Osteoblast (primary cell): ENCODE data around the gene ZNHIT1. TPM values are rescaled to one million over a fixed set of nuclear protein-coding genes. Genes with fewer than 3 reads are reported as not detected.

Source experiments
- DNase-seq: peaks from one replicate; pipeline ENCODE4 v3.0.0; 2011; ENCODE audit warnings: low spot score, mixed read lengths; ENCODE audit not compliant: insufficient read length; ENCODE audit errors: missing footprints
- H2AFZ ChIP-seq: 2 replicates; pipeline ENCODE4 v1.6.0; 2011; ENCODE audit warnings: mild to moderate bottlenecking, low read length
- H3K27ac ChIP-seq: 2 replicates; pipeline ENCODE4 v1.5.1; 2011; ENCODE audit warnings: mild to moderate bottlenecking, low read depth, low read length, moderate library complexity
- H3K27me3 ChIP-seq: 2 replicates; pipeline ENCODE4 v1.6.0; 2012; ENCODE audit warnings: mild to moderate bottlenecking, control low read depth, inconsistent platforms, low read length, moderate library complexity; ENCODE audit not compliant: insufficient read depth
- H3K36me3 ChIP-seq: 2 replicates; pipeline ENCODE4 v1.5.1; 2011; ENCODE audit warnings: mild to moderate bottlenecking, low read length, control low read depth, moderate library complexity; ENCODE audit not compliant: insufficient read depth
- H3K4me1 ChIP-seq: 2 replicates; pipeline ENCODE4 v1.5.1; 2011; ENCODE audit warnings: mild to moderate bottlenecking, low read length, control low read depth, moderate library complexity; ENCODE audit not compliant: insufficient read depth
- H3K4me2 ChIP-seq: 2 replicates; pipeline ENCODE4 v1.6.0; 2011; ENCODE audit warnings: mild to moderate bottlenecking, low read length; ENCODE audit not compliant: insufficient read depth
- H3K4me3 ChIP-seq: fragments of 200-600 bp; sonication (generic); 3 replicates; pipeline ENCODE4 v1.5.1; 2012; ENCODE audit warnings: mild to moderate bottlenecking, low read length, inconsistent platforms; ENCODE audit not compliant: insufficient read depth
- H3K79me2 ChIP-seq: 2 replicates; pipeline ENCODE4 v1.6.0; 2012; ENCODE audit warnings: mild to moderate bottlenecking, low read length, control low read depth, inconsistent platforms; ENCODE audit not compliant: insufficient read depth
- H3K9me3 ChIP-seq: 2 replicates; pipeline ENCODE4 v1.5.1; 2011; ENCODE audit warnings: low read depth, low read length, control low read depth
- H4K20me1 ChIP-seq: 2 replicates; pipeline ENCODE4 v1.6.0; 2012; ENCODE audit warnings: mild to moderate bottlenecking, low read length, control low read depth; ENCODE audit not compliant: insufficient read depth
- total RNA-seq: library from RNA; depleted of rRNA; stranded (reverse); fragments of >200 nt; gene quantifications from 2 replicates; pipeline ENCODE4 v1.2.3, GENCODE V29; 2012
- TF ChIP-seq, protein P1 (sequence below): IDR thresholded peaks from 2 replicates; pipeline ENCODE4 v1.5.1; 2011; ENCODE audit warnings: mild to moderate bottlenecking, low read depth, low read length, moderate library complexity; ENCODE audit errors: extremely low read depth

The ZNHIT1 gene
- 64.4 and 66.0 TPM in 2 replicates for total RNA-seq

DNA sequence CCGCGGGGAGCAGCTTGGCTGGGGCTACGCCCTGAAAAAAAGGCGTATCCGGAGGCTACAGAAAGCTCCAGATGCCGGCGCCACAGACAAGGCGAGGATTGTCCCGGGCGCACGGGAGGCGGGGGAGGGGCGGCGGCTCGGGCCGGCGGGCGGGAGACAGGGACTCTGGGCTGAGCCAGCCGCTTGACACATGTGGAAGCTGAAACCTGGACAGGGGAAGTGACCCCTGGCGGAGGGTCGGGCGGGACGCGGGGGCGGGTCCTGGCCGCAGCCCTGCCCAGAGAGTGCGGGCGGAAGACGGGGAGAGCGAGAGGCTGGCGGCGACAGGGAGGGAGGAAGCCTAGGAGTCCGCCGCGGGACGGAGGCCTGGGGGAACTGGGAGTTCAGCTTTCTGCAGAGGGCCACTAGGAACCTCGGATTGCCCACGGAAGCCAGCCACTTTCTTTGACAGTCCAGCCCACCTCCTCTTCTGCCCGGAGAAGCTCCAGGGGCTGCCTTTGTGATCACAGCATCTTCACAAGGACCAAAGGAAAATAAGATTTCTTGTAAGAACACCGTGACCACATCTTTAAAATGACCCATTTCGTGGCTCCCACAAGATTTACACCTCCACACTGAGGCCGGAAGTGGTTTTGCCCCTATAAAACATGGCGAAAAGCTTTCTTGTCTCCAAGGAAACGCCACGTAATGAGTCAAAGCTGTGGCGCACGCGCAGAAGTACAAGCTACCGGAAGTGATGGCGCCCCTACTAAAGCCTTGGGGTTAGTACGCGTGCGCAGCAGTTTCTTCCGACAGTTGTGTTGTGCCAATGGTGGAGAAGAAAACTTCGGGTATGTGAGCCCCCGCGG, at the start of gene ZNHIT1, which contains the start of gene PLOD3:
Gene ZNHIT1 (plus strand): TSS at position 778 of the 848 bp plus-strand sequence. CDS start 31 bp downstream, at position 809.
Gene PLOD3 (minus strand): TSS at position 194 of the 848 bp plus-strand sequence. CDS start 307 bp downstream, outside the sequence.
- Histone ChIP-seq H3K4me2 (peak within 1 kb of the TSS; percentile 91), H2AFZ (peak within 1 kb of the TSS; percentile 84), H3K27ac (peak within 1 kb of the TSS; percentile 75), H3K36me3 (peaks cover 11% of the 10 kb centered on the region), H3K4me1 (peaks cover 16% of the 10 kb centered on the region), H3K4me3 (peak within 1 kb of the TSS; percentile 89), H3K9me3 (no peaks in the 10 kb centered on the region), H3K27me3 (no peaks in the 10 kb centered on the region), H4K20me1 (peaks cover 4% of the 10 kb centered on the region), H3K79me2 (peaks cover 68% of the 10 kb centered on the region)
- TF ChIP-seq, protein P1, sequence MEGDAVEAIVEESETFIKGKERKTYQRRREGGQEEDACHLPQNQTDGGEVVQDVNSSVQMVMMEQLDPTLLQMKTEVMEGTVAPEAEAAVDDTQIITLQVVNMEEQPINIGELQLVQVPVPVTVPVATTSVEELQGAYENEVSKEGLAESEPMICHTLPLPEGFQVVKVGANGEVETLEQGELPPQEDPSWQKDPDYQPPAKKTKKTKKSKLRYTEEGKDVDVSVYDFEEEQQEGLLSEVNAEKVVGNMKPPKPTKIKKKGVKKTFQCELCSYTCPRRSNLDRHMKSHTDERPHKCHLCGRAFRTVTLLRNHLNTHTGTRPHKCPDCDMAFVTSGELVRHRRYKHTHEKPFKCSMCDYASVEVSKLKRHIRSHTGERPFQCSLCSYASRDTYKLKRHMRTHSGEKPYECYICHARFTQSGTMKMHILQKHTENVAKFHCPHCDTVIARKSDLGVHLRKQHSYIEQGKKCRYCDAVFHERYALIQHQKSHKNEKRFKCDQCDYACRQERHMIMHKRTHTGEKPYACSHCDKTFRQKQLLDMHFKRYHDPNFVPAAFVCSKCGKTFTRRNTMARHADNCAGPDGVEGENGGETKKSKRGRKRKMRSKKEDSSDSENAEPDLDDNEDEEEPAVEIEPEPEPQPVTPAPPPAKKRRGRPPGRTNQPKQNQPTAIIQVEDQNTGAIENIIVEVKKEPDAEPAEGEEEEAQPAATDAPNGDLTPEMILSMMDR = no peak
- peak; percentile 99 for DNase-seq

DNA sequence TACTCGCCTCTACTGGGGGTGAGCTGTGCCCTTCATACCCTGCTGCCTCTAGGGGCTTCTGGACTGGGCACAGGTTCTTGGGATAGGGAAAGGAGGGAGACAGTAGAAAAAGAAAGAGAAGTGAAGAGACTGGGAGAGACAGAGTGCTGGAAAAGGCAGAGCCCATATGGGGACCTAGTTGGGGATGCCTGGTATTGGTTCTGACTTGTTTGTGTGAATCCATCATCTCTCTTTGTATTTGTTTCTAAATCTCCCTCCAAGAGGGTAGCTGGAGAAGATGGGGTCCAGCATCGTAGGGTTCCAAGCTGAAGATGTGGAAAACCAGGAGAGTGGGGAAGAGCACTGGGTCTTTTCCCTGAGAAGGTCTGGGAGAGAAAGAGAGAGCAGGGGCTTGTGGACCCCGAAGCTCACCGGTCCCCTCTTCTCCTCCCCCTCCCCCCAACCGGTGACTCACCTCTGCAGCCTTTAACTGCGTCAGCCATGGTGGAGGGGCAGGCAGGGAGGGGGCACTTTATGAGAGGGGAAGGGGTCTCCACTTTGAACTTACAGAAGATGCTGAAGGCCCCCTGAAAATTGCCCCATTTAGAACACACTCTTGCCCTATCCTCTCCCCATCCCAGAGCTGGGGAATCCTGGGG, 49.4 kb upstream of the ZNHIT1 start:
- Histone ChIP-seq H2AFZ (no peak overlapping the region), H3K4me2 (no peak overlapping the region), H3K27me3 (peaks cover 93% of the 10 kb centered on the region), H3K4me1 (peaks cover 27% of the 10 kb centered on the region), H3K27ac (no peak overlapping the region), H3K4me3 (no peak overlapping the region), H3K79me2 (no peaks in the 10 kb centered on the region), H4K20me1 (peaks cover 15% of the 10 kb centered on the region), H3K36me3 (no peaks in the 10 kb centered on the region), H3K9me3 (no peaks in the 10 kb centered on the region)
- peak; percentile 57 for DNase-seq
- TF ChIP-seq, protein P1 = no peak

DNA sequence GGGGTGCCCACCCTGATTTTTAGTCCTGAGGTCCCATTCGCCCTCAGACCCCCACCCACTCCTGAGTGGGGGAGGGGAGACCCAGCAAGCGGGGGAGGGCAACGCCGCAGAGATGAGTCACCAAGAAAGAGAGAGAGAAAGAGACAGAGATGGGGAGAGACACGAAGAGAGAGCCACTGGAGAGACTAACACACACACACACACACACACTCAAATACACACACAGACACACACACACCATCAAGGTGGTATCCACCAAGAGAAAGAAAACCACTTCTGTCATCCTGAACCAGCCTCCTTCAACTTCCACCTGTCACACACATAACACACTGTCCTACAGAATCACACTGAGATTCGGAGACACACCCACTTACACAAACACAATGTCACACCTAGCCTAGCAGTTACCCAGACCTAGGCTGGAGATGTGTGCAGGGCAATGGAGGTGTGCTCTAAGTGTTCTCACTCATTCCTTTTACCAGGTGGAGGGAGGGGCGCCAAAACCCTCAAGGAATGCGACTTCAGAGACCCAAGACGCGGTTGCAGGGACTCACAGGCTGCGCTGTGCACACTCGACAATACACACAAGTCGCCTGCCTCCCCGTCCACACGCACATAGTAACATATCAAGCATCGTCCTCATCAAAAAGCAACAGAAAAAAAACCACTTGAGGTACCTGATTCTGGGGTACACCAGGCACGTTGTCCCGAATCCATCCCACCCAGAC, 48.7 kb upstream of the ZNHIT1 start:
- Histone ChIP-seq H3K4me2 (peak overlapping the region; percentile 66), H3K36me3 (no peaks in the 10 kb centered on the region), H3K27me3 (peaks cover 93% of the 10 kb centered on the region), H3K9me3 (no peaks in the 10 kb centered on the region), H3K79me2 (no peaks in the 10 kb centered on the region), H3K4me1 (peaks cover 27% of the 10 kb centered on the region), H3K4me3 (peak overlapping the region; percentile 5), H3K27ac (no peak overlapping the region), H2AFZ (no peak overlapping the region), H4K20me1 (peaks cover 10% of the 10 kb centered on the region)
- TF ChIP-seq, protein P1 = no peak
- peak; percentile 67 for DNase-seq
